ENCODE data around the gene MFAP1.
"Not testable (repeated sequence)": the region's sequence is repeated elsewhere in the genome, so short reads cannot be mapped to it uniquely, and the experiment has no call there.

Gene MFAP1

GRCh38 chr15:43815064-43815463 is 9.4 kb downstream of the MFAP1 start:
- not testable (repeated sequence) for FAIRE-seq

DNA sequence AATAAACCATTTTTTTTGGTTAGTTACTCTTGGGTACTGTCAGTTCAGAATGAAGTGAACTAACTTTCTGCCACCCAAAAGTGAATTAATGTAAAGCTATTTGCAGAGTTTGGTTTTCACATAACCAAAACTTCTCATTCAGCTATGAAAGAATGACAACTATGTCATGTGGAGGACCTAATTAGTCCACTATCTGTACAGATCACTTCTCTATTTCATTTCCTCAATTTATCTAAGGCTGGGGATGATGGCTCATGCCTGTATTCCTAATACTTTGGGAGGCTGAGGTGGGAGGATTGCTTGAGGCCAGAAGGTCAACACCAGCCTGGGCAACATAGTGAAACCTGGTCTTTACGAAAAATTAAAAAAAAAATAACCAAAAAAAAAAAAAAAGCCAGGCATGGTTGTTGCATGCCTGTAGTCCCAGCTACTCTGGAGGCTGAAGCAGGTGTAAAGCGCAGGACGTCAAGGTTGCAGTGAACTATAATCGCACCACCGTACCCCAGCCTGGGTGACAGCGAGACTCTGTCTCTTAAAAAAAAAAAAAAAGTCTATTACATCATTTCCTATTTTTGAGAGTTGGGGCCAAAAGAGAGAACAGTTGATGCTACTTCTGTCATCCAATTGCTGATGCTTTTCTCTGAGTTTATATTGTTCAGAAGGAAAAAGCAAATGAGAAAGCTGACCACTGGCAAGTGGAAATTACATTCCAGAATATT is 15.4 kb downstream of the MFAP1 start:
- FAIRE-seq: no peak

DNA sequence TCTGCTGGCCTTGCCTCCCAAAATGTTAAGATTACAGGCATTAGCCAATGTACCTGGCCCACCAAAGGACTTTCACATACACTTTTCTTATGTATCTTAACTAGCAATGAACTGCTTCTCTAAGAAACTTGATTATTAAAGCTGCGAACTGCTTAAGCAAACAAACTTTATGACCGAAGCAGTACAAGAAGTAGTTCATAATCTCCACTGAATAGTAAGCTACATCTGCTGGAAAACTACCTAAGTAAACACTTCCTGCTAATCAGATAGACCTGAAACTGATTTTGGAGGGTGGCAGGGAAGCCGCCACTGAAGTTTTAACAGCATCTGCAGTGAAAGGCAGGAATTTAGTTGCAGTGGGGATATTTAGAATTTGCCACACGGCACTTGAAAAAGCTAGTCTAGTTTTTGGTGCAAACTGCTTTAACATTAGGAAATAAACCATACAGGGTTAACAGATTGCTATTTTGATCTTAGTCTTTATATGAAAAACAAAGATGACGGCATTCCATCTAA is 16.0 kb downstream of the MFAP1 start:
- no peak for FAIRE-seq

DNA sequence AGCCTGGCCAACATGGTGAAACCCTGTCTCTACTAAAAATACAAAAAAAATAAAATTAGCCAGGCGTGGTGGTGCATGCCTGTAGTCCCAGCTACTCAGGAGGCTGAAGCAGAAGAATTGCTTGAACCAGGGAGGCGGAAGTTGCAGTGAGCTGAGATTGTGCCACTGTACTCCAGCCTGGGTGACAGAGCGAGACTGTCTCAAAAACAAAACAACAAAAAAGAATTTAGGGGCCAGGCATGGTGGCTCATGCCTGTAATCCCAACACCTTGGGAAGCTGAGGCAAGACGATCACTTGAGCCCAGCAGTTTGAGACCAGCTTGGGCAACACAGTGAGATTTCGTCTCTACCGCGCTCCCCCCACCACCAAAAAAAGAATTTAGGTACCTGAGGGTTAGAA is 21.8 kb downstream of the MFAP1 start:
- not testable (repeated sequence) for FAIRE-seq

DNA sequence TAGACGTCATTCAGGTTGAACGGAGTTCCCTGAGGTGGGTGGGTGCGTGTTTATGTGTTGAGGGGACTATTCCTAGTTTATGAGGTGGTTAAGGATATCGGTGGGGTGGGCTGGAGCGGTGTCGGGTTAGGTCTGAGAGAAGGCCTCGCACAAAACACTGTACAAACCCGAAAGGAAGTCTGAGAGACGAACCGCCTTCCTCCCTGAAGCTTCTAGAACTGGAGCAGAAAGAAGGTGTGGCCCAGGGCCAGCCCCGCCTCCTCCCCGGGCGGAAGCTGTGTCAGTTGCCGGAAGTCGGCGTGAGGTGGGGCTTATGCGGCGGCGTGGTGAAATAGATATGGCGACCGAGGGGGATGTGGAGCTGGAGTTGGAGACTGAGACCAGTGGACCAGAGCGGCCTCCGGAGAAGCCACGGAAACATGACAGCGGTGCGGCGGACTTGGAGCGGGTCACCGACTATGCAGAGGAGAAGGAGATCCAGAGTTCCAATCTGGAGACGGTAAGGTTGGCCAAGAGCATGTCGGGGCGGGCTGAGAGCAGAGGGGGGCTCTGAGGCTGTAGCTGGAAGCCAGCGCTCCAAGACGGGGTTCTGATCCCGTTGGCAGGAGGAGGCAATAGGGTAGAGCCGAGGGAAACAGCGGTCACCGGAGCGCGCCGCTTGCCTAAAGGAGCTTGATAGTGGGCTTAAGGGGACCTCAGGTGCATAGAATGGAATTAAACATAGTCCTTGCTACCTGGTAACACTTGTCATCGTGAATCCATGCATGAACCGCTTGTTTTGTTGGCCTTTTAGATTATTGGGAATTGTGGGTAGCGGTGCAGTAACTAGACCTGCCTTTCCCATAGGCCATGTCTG is 24.0 kb downstream of the MFAP1 start, which contains the start of gene HYPK:
Gene HYPK (plus strand): TSS at position 314 of the 856 bp plus-strand sequence. CDS start 24 bp downstream, at position 338.
- FAIRE-seq: peak; percentile 90

GRCh38 chr15:43799945-43800285 is 24.6 kb downstream of the MFAP1 start, which contains the start of gene SERINC4:
Gene SERINC4, minus strand, starts transcription at chr15:43800220. Its CDS starts 234 bp downstream, at chr15:43799986.
- no peak for FAIRE-seq

- FAIRE-seq: no peak
These were observed 25.1 kb downstream of the MFAP1 start for GRCh38 chr15:43799209-43799944.

DNA sequence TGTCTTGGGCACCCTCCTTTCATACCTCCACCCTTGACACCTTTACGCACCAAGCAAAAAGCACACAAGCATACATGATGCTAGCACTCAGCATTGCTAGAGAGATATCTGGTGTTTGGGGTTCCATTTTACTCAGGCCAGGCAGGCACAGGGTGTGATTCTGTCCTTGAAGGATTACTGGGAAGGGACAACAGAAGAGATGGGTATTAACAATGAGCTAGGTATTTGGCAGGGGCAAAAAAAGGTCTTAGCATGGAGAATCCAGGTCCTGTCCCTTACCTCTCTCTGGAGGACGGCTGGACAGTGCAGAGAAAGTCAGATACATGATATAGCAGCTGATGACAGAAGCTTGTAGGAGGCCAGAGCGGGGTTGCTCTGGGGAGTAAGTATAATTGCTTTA is 27.9 kb downstream of the MFAP1 start:
- no peak for FAIRE-seq

DNA sequence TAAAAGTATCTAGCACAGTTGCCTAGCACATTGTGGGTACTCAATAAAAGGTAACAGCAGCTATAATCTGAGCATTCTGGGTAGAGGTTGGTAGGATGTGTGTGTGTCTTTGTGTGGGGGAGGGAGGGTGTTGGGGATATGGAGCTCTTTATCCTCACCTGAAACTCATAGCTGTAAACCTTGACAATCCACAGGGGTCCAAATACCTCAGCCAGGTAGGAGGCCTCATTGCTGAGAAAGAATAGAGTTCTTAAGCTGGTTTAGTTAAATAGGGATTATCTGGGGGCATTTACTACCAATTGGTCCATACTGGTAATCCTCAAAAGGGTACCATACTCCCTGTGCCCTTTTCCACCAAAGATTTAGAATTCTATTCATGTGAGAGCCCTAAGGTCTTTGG is 28.5 kb downstream of the MFAP1 start:
- no peak for FAIRE-seq

GRCh38 chr15:43795197-43795596 is 29.3 kb downstream of the MFAP1 start:
- no peak for FAIRE-seq

DNA sequence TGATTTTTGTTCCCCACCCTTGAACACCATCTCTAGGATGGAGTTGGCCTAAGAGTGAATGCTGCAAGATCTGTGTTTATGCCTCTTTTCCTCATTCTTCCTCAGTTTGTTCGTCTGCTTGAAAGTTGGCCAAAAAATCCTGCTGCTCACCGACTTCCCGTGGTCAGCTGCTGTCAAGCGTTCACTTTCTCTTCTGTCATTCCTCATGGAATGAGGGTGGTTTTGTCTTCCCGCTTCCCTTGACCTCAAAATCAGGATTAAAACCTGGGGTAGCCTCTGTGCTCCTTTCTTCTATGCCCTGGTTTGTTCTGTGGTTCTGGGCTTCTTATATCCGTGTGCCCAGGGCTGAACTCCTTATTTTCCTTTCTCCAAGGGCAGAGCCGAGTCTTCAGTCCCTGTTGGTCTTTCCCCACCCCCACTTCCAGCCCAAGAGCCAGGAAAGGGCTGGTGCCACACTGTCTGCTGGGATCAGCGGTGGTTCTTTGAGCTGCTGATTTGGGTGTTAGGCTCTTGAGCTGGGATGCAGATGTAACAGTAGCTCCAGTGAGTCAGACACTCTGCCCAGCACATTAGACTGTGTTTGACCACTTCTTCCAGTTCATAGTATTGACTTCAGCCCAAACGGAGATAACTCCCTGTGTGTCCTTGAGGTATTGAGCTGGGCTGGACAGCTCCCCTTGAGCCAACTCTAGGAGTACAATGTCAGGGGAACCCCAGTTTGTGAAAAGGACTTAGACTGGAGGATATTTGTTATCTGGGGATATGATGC is 30.0 kb downstream of the MFAP1 start:
- no peak for FAIRE-seq

- FAIRE-seq: no peak
These were observed 30.8 kb downstream of the MFAP1 start for GRCh38 chr15:43793647-43794046.

DNA sequence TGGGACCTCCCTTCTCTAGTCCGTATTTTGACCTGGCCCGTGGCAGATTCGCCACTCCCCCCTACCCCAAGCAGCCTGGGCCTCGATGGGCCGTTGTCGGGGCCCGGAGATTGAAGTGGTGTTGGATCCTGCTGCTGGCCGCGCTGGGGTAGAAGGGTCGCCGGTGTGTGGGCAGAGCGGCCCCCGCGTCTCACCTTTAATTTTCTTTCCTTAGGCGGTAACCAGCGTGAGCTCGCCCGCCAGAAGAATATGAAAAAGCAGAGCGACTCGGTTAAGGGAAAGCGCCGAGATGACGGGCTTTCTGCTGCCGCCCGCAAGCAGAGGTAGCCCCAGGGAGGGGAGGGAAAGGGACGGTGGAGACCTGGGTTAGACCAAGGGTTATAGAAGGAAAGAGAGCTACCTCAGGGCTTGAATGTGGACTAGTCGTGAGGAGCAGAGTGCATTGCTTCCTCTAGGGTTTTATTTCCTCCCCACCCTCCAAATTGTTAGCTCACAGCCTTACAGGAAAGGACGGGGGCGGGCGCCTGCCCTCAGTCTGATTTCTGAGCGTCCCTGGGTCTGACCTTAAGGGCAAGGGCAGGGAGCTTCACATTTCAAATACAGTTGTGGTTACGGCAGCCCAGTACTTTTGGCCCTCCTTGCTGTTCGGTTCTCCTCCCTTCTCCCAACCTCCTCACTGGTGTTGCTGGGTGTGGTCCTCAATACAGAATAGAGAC is 31.6 kb downstream of the MFAP1 start:
- FAIRE-seq: no peak

DNA sequence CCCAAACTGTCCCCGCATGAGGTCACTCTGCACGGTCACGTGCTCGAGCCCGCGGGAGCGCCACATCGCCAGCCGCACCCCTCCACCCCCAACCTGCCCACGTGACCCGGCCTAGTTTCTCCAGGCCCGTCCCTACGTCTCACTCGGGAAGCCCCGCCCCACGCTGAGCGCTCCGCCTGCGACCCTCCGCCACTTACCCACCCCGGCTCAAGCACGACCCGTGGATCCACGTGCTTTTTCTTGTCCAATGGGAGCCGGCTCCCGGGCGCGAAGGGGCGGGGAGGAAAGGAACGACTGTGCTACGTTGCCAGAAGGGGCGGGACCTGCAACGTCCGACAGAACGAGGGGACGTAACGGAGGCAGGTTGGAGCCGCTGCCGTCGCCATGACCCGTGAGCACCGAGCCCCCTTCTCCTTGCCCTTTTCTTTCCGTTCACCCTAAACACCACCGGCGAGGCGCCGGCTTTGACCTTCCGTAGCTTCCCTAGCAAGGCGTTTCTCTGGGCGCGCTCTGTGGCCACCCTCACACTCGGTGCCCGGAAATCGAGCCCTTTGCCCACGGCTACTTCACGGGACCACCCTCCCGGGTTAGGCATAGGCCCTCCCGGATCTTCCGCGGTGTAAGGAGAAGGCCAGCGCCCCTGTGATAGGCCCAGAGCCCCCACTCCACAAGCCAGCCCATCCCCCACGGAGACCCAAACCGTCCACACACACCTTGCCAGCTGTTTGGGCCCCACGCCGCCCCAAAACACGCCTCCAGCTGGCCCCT is 32.3 kb downstream of the MFAP1 start, which contains the start of gene SERF2:
Gene SERF2 (plus strand): TSS at position 328 of the 768 bp plus-strand sequence. CDS start 57 bp downstream, at position 385.
- FAIRE-seq: peak; percentile 97

DNA sequence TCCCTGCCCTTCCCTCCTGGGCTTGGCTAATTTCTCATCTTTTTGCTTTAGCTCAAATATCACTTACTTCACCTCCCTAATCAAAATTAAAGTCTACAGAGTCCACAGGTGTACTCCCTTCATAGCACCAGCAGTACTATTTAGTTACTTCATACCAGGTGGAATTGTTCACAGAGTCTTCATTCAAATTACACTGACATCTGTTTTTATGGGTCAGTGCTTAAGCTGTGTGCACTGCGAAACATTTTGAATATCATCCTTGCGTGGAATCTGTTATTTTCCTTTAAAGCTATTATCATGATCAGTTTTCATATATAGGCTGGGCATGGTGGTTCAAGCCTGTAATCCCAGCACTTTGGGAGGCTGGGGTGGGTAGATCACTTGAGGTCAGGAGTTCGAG is 35.1 kb downstream of the MFAP1 start:
- FAIRE-seq: no peak

DNA sequence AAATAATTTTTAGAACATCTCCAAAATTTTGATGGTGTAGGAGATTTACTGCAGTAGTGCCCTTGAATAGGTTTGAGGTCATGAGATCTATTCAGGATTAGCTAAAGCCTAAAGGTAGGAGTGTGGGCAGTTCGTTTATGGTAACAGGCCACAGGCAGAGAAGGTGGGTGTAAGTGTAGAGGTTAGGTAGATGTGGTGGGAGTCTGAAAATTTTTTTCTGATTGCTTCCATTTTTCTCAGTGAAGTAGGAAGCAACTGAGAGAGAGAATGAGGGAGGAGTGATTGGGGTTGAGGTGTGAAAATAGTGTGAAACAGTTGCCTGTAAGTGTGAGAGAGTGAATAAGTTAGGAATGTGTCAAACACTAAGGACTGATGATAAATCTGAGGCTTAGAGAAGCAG is 45.5 kb downstream of the MFAP1 start:
- FAIRE-seq: no peak

GRCh38 chr15:43777267-43777914 is 47.1 kb downstream of the MFAP1 start:
- no peak for FAIRE-seq

GRCh38 chr15:43776718-43777266 is 47.7 kb downstream of the MFAP1 start, which contains the start of gene ELL3:
Gene ELL3, minus strand, starts transcription at chr15:43776966. Its CDS starts 65 bp downstream, at chr15:43776901.
- FAIRE-seq: no peak

DNA sequence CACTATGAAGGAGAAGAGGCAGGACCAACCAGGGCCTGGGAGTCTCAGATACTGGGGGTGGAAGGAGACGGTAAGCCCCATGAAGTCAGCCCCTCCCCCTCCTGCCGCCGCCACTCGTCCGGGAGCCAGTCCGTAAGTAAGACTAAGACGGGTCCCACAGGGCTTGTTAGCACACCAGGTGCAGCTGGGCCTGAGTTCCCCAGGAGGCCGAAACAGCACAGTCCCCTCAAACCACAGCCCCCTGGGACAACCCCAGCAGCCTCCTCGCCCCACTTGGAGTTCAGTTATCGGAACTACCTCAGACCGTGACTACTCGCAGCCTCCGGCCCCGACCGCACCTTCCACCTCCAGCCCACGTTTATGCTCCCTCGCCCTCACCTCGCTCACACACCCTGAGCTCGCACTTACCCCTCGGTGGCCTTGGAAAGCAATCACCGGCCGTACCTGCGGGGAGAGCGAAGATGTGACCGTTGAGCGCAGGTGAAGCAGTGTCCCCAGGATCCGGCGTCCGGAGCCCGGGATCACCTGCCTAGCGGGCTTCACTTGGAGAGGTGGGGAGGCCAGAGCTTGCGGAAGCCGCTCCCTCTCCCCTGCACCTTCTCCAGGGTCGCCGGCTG is 48.3 kb downstream of the MFAP1 start:
- FAIRE-seq: no peak
